ENCODE measurements around the gene AZIN2. TPM values are rescaled to one million over a fixed set of nuclear protein-coding genes. Genes with fewer than 3 reads are reported as not detected.

AZIN2 gene
- total and polyA plus RNA-seq, 4 donors: 0.68 to 2.6 (median 0.74) TPM

GRCh38 chr1:33147997-33148314 is 67.0 kb downstream of the AZIN2 start:
- 71% methylated on average over 3 of the region's 3 CpGs for WGBS
- Histone ChIP-seq H3K4me1 (ENCODE audit: control insufficient read depth in 4 of 4, insufficient read depth in 4 of 4, low read length in 3 of 4) (no peaks in the 10 kb centered on the region), H3K9me3 (ENCODE audit: control insufficient read depth in 4 of 4, low read length in 3 of 4) (no peaks in the 10 kb centered on the region), H3K27me3 (ENCODE audit: control insufficient read depth in 4 of 4, insufficient read depth in 4 of 4, low read length in 3 of 4) (no peaks in the 10 kb centered on the region), H3K36me3 (ENCODE audit: control insufficient read depth in 4 of 4, insufficient read depth in 3 of 4, low read depth in 1 of 4, low read length in 3 of 4) (no peaks in the 10 kb centered on the region), H3K4me3 (ENCODE audit: low read depth in 1 of 3, low read length in 3 of 3) (no peak overlapping the region), H3K27ac (ENCODE audit: low read depth in 1 of 2, low read length in 2 of 2) (no peak overlapping the region), H3K9ac (ENCODE audit: low read depth in 1 of 2, low read length in 2 of 2) (no peak overlapping the region)
- no peak for TF ChIP-seq RXRA (IDR thresholded peaks at IDR 0.05)
- peak in 1 of 2 donors; percentile 27 for TF ChIP-seq RAD21 (IDR thresholded peaks at IDR 0.05)
- TF ChIP-seq JUND (IDR thresholded peaks at IDR 0.05): no peak
- no peak for DNase-seq (ENCODE audit: low spot score)

- 77% methylated on average over 3 of the region's 3 CpGs for WGBS
- Histone ChIP-seq H3K36me3 (ENCODE audit: control insufficient read depth in 4 of 4, insufficient read depth in 3 of 4, low read depth in 1 of 4, low read length in 3 of 4) (no peaks in the 10 kb centered on the region), H3K4me3 (ENCODE audit: low read depth in 1 of 3, low read length in 3 of 3) (no peak overlapping the region), H3K4me1 (ENCODE audit: control insufficient read depth in 4 of 4, insufficient read depth in 4 of 4, low read length in 3 of 4) (no peaks in the 10 kb centered on the region), H3K27ac (ENCODE audit: low read depth in 1 of 2, low read length in 2 of 2) (no peak overlapping the region), H3K9ac (ENCODE audit: low read depth in 1 of 2, low read length in 2 of 2) (no peak overlapping the region), H3K9me3 (ENCODE audit: control insufficient read depth in 4 of 4, low read length in 3 of 4) (no peaks in the 10 kb centered on the region), H3K27me3 (ENCODE audit: control insufficient read depth in 4 of 4, insufficient read depth in 4 of 4, low read length in 3 of 4) (no peaks in the 10 kb centered on the region)
- no peak for DNase-seq (ENCODE audit: low spot score)
- TF ChIP-seq JUND (IDR thresholded peaks at IDR 0.05) (no peak), MAX (IDR thresholded peaks at IDR 0.05) (no peak), RAD21 (IDR thresholded peaks at IDR 0.05) (no peak), YY1 (IDR thresholded peaks at IDR 0.05) (no peak), HNF4A (conservative IDR thresholded peaks at IDR 0.05) (no peak), ATF3 (IDR thresholded peaks at IDR 0.05) (no peak), FOXA1 (IDR thresholded peaks at IDR 0.05) (no peak), NR2F2 (IDR thresholded peaks at IDR 0.05) (no peak), RXRA (IDR thresholded peaks at IDR 0.05) (no peak), EGR1 (IDR thresholded peaks at IDR 0.05; ENCODE audit: low read depth in 2 of 2) (no peak), CTCF (IDR thresholded peaks at IDR 0.05; ENCODE audit: low read depth, low read length, missing input control) (no peak)
These were observed 67.7 kb downstream of the AZIN2 start for GRCh38 chr1:33148615-33149014.

GRCh38 chr1:33149453-33150190 is 68.7 kb downstream of the AZIN2 start:
- Histone ChIP-seq H3K9me3 (ENCODE audit: control insufficient read depth in 4 of 4, low read length in 3 of 4) (no peaks in the 10 kb centered on the region), H3K27me3 (ENCODE audit: control insufficient read depth in 4 of 4, insufficient read depth in 4 of 4, low read length in 3 of 4) (no peaks in the 10 kb centered on the region), H3K27ac (ENCODE audit: low read depth in 1 of 2, low read length in 2 of 2) (no peak overlapping the region), H3K36me3 (ENCODE audit: control insufficient read depth in 4 of 4, insufficient read depth in 3 of 4, low read depth in 1 of 4, low read length in 3 of 4) (no peaks in the 10 kb centered on the region), H3K4me1 (ENCODE audit: control insufficient read depth in 4 of 4, insufficient read depth in 4 of 4, low read length in 3 of 4) (no peaks in the 10 kb centered on the region), H3K9ac (ENCODE audit: low read depth in 1 of 2, low read length in 2 of 2) (no peak overlapping the region), H3K4me3 (ENCODE audit: low read depth in 1 of 3, low read length in 3 of 3) (no peak overlapping the region)
- DNase-seq (ENCODE audit: low spot score): no peak
- WGBS: 79% methylated on average over 7 of the region's 7 CpGs
- TF ChIP-seq FOXA2 (IDR thresholded peaks at IDR 0.05): no peak
- no peak for TF ChIP-seq HNF4G (IDR thresholded peaks at IDR 0.05)
- no peak for TF ChIP-seq EGR1 (IDR thresholded peaks at IDR 0.05; ENCODE audit: low read depth in 2 of 2)
- TF ChIP-seq RXRA (IDR thresholded peaks at IDR 0.05): no peak
- TF ChIP-seq ATF3 (IDR thresholded peaks at IDR 0.05): no peak
- TF ChIP-seq FOXA1 (IDR thresholded peaks at IDR 0.05): no peak
- no peak for TF ChIP-seq CTCF (IDR thresholded peaks at IDR 0.05; ENCODE audit: low read depth, low read length, missing input control)
- no peak for TF ChIP-seq REST (IDR thresholded peaks at IDR 0.05)
- no peak for TF ChIP-seq YY1 (IDR thresholded peaks at IDR 0.05)
- no peak for TF ChIP-seq RAD21 (IDR thresholded peaks at IDR 0.05)
- no peak for TF ChIP-seq HNF4A (conservative IDR thresholded peaks at IDR 0.05)
- no peak for TF ChIP-seq ZBTB33 (IDR thresholded peaks at IDR 0.05)
- TF ChIP-seq MAX (IDR thresholded peaks at IDR 0.05): no peak

Data from liver (tissue), 9 donors.